Stimulated activated naive B cell treated with anti-CD40 and anti-IgM and Interleukin-4, amounts not matched to agents 10 μg/mL and 1 μg/mL and 100 μg/mL, for 72 hours (primary cell): ENCODE data around the gene TCF12.

Source experiments
- ATAC-seq, 2 donors: fragments of 150-1000 bp; cut with Tn5 transposase; replicated peaks; 2 replicates each; pipeline ENCODE4 v1.10.0; 2021; ENCODE audit warnings: moderate library complexity in 1 of 2
- DNase-seq: peaks from one replicate; pipeline ENCODE4 v3.0.0; 2021
- H3K27ac Mint-ChIP-seq: one replicate; pipeline ENCODE4 v1.8.0; 2022; ENCODE audit warnings: mild to moderate bottlenecking, mixed read lengths
- H3K27me3 Mint-ChIP-seq, 2 donors: one replicate each; pipeline ENCODE4 v1.8.0; 2022; ENCODE audit warnings: mixed read lengths in 2 of 2
- H3K36me3 Mint-ChIP-seq, 2 donors: one replicate each; pipeline ENCODE4 v1.8.0; 2022; ENCODE audit warnings: mixed read lengths in 2 of 2, mild to moderate bottlenecking in 1 of 2
- H3K4me1 Mint-ChIP-seq, 2 donors: one replicate each; pipeline ENCODE4 v1.8.0; 2022; ENCODE audit warnings: mixed read lengths in 2 of 2, mild to moderate bottlenecking in 1 of 2
- H3K4me3 Mint-ChIP-seq, 2 donors: one replicate each; pipeline ENCODE4 v1.8.0; 2022; ENCODE audit warnings: mild to moderate bottlenecking in 2 of 2, mixed read lengths in 2 of 2, moderate library complexity in 1 of 2
- H3K9me3 Mint-ChIP-seq, 2 donors: one replicate each; pipeline ENCODE4 v1.8.0; 2022; ENCODE audit warnings: mixed read lengths in 2 of 2, mild to moderate bottlenecking in 1 of 2

The TCF12 gene

GRCh38 chr15:56965231-56966013, 47.0 kb downstream of the TCF12 start:
- H3K4me3 Mint-ChIP-seq = no peak overlapping the region
- no peaks in the 10 kb centered on the region for H3K27me3 Mint-ChIP-seq
- no peak for ATAC-seq
- H3K36me3 Mint-ChIP-seq = peaks cover 4 to 8% of the 10 kb centered on the region in 2 donors
- no peak overlapping the region for H3K27ac Mint-ChIP-seq
- DNase-seq = no peak
- peaks cover 28 to 39% of the 10 kb centered on the region in 2 donors for H3K4me1 Mint-ChIP-seq
- H3K9me3 Mint-ChIP-seq = no peaks in the 10 kb centered on the region

GRCh38 chr15:56967336-56967735, 48.9 kb downstream of the TCF12 start:
- Mint-ChIP-seq H3K36me3 (peaks cover 0 to 8% of the 10 kb centered on the region in 2 donors), H3K4me3 (no peak overlapping the region), H3K27ac (no peak overlapping the region), H3K9me3 (no peaks in the 10 kb centered on the region), H3K27me3 (no peaks in the 10 kb centered on the region), H3K4me1 (peaks cover 32 to 56% of the 10 kb centered on the region in 2 donors)
- DNase-seq (no peak), ATAC-seq (no peak)

- no peak overlapping the region for H3K4me3 Mint-ChIP-seq
- H3K27me3 Mint-ChIP-seq = no peaks in the 10 kb centered on the region
- ATAC-seq (no peak), DNase-seq (no peak)
- peaks cover 33 to 60% of the 10 kb centered on the region in 2 donors for H3K4me1 Mint-ChIP-seq
- no peaks in the 10 kb centered on the region for H3K9me3 Mint-ChIP-seq
- peaks cover 0 to 8% of the 10 kb centered on the region in 2 donors for H3K36me3 Mint-ChIP-seq
- H3K27ac Mint-ChIP-seq = no peak overlapping the region
These were observed 49.8 kb downstream of the TCF12 start for GRCh38 chr15:56968256-56968655.

GRCh38 chr15:56968821-56969220, 50.4 kb downstream of the TCF12 start:
- peaks cover 27 to 59% of the 10 kb centered on the region in 2 donors for H3K4me1 Mint-ChIP-seq
- peaks cover 0 to 8% of the 10 kb centered on the region in 2 donors for H3K36me3 Mint-ChIP-seq
- ATAC-seq (no peak), DNase-seq (no peak)
- H3K27ac Mint-ChIP-seq = no peak overlapping the region
- H3K27me3 Mint-ChIP-seq = no peaks in the 10 kb centered on the region
- H3K4me3 Mint-ChIP-seq = no peak overlapping the region
- no peaks in the 10 kb centered on the region for H3K9me3 Mint-ChIP-seq

GRCh38 chr15:56969265-56969895, 50.9 kb downstream of the TCF12 start:
- Mint-ChIP-seq H3K4me3 (no peak overlapping the region), H3K27ac (no peak overlapping the region), H3K27me3 (no peaks in the 10 kb centered on the region), H3K4me1 (peaks cover 25 to 53% of the 10 kb centered on the region in 2 donors), H3K36me3 (peaks cover 0 to 8% of the 10 kb centered on the region in 2 donors), H3K9me3 (no peaks in the 10 kb centered on the region)
- ATAC-seq = no peak
- DNase-seq = no peak

- no peak overlapping the region for H3K27ac Mint-ChIP-seq
These were observed 53.1 kb downstream of the TCF12 start for GRCh38 chr15:56971571-56971970.

GRCh38 chr15:56972016-56972415, 53.6 kb downstream of the TCF12 start:
- Mint-ChIP-seq H3K36me3 (peaks cover 0 to 12% of the 10 kb centered on the region in 2 donors), H3K4me1 (peaks cover 25 to 52% of the 10 kb centered on the region in 2 donors), H3K4me3 (no peak overlapping the region), H3K27me3 (no peaks in the 10 kb centered on the region), H3K27ac (no peak overlapping the region), H3K9me3 (no peaks in the 10 kb centered on the region)
- DNase-seq (no peak), ATAC-seq (no peak)

More at GRCh38 chr15:56971571-56971970, 53.1 kb downstream of the TCF12 start:
- Mint-ChIP-seq H3K4me3 (no peak overlapping the region), H3K4me1 (peaks cover 25 to 51% of the 10 kb centered on the region in 2 donors), H3K27me3 (no peaks in the 10 kb centered on the region), H3K36me3 (peaks cover 0 to 12% of the 10 kb centered on the region in 2 donors), H3K9me3 (no peaks in the 10 kb centered on the region)
- ATAC-seq (no peak), DNase-seq (no peak)

- no peak for DNase-seq
- peaks cover 26 to 54% of the 10 kb centered on the region in 2 donors for H3K4me1 Mint-ChIP-seq
- no peaks in the 10 kb centered on the region for H3K27me3 Mint-ChIP-seq
- H3K36me3 Mint-ChIP-seq = peaks cover 0 to 12% of the 10 kb centered on the region in 2 donors
- no peaks in the 10 kb centered on the region for H3K9me3 Mint-ChIP-seq
- H3K4me3 Mint-ChIP-seq = no peak overlapping the region
- no peak for ATAC-seq
- peak overlapping the region; percentile 0 for H3K27ac Mint-ChIP-seq
These were observed 54.0 kb downstream of the TCF12 start for GRCh38 chr15:56972426-56972825.

- Mint-ChIP-seq H3K9me3 (no peaks in the 10 kb centered on the region), H3K27me3 (no peaks in the 10 kb centered on the region), H3K4me1 (peaks cover 23 to 45% of the 10 kb centered on the region in 2 donors), H3K27ac (no peak overlapping the region), H3K36me3 (peaks cover 0 to 12% of the 10 kb centered on the region in 2 donors), H3K4me3 (no peak overlapping the region)
- ATAC-seq (peak in 1 of 2 donors; percentile 27), DNase-seq (no peak)
These were observed 55.0 kb downstream of the TCF12 start for GRCh38 chr15:56973463-56973862.

- H3K27ac Mint-ChIP-seq = no peak overlapping the region
- peaks cover 0 to 4% of the 10 kb centered on the region in 2 donors for H3K36me3 Mint-ChIP-seq
These were observed 58.8 kb downstream of the TCF12 start for GRCh38 chr15:56977232-56977631.

GRCh38 chr15:56978898-56979662, 60.6 kb downstream of the TCF12 start:
- no peak overlapping the region for H3K4me3 Mint-ChIP-seq
- no peaks in the 10 kb centered on the region for H3K27me3 Mint-ChIP-seq
- no peak for ATAC-seq
- no peak overlapping the region for H3K27ac Mint-ChIP-seq
- peaks cover 0 to 4% of the 10 kb centered on the region in 2 donors for H3K36me3 Mint-ChIP-seq
- DNase-seq = no peak
- H3K9me3 Mint-ChIP-seq = no peaks in the 10 kb centered on the region
- H3K4me1 Mint-ChIP-seq = peaks cover 17 to 27% of the 10 kb centered on the region in 2 donors

More at GRCh38 chr15:56977232-56977631, 58.8 kb downstream of the TCF12 start:
- Mint-ChIP-seq H3K27me3 (no peaks in the 10 kb centered on the region), H3K4me1 (peaks cover 18 to 37% of the 10 kb centered on the region in 2 donors), H3K9me3 (no peaks in the 10 kb centered on the region), H3K4me3 (no peak overlapping the region)
- no peak for ATAC-seq
- DNase-seq = no peak

- H3K4me1 Mint-ChIP-seq = peaks cover 23 to 36% of the 10 kb centered on the region in 2 donors
- ATAC-seq (no peak), DNase-seq (no peak)
- no peaks in the 10 kb centered on the region for H3K27me3 Mint-ChIP-seq
- H3K9me3 Mint-ChIP-seq = no peaks in the 10 kb centered on the region
- H3K36me3 Mint-ChIP-seq = peaks cover 0 to 4% of the 10 kb centered on the region in 2 donors
- H3K4me3 Mint-ChIP-seq = no peak overlapping the region
- no peak overlapping the region for H3K27ac Mint-ChIP-seq
These were observed 62.0 kb downstream of the TCF12 start for GRCh38 chr15:56980473-56980872.

- peaks cover 21 to 42% of the 10 kb centered on the region in 2 donors for H3K4me1 Mint-ChIP-seq
- DNase-seq (no peak), ATAC-seq (no peak)
- H3K27me3 Mint-ChIP-seq = no peaks in the 10 kb centered on the region
- no peaks in the 10 kb centered on the region for H3K9me3 Mint-ChIP-seq
- H3K4me3 Mint-ChIP-seq = no peak overlapping the region
- H3K27ac Mint-ChIP-seq = no peak overlapping the region
- H3K36me3 Mint-ChIP-seq = no peaks in the 10 kb centered on the region
These were observed 62.7 kb downstream of the TCF12 start for GRCh38 chr15:56981160-56981559.

- Mint-ChIP-seq H3K36me3 (no peaks in the 10 kb centered on the region), H3K27me3 (no peaks in the 10 kb centered on the region), H3K27ac (no peak overlapping the region), H3K4me3 (no peak overlapping the region), H3K9me3 (no peaks in the 10 kb centered on the region), H3K4me1 (peaks cover 20 to 36% of the 10 kb centered on the region in 2 donors)
- ATAC-seq (no peak), DNase-seq (no peak)
These were observed 64.5 kb downstream of the TCF12 start for GRCh38 chr15:56982987-56983386.
